ENCODE results near the gene HMOX2.

The HMOX2 gene

DNA sequence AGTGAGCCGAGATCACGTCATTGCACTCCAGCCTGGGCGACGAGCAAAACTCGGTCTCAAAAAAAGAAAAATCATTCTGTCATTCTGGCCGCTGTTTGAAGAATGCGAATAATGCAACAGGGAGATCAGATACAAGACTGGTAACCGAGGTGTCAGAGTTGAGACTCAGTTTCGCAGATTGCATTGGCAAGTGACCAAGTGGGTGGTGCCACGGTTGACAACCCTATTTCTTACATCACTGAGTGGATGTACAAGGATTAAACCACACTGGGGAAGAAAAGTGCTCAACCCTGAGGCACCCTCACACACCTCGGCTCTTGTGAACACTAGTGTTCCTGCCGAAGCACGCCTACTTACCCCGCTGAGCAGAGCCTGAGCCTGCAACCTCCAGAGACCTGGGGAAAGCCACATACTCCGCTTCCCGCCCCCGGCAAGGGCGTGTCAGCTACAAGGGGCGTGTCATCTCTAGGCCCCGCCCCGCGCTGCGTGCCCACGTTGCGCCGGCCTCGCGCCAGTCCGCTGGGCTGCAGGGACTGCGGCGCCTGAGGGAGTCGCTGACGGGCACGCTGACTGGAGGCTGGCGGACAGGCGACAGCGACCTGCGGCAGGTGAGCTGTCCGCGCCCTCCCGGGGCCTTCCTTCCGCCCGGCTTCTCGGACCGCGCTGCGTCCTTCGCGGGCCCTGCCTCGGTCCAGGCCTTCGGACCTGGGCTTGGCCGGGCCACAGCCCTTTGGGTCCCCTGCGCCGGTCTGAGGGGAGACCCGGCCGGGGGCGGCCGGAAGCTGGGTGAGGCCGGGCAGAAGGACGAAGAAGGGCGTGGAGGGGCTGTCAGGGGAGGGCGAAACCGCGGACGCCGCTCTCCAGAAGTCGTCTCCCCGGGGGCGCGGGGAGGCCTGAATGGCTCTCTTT lies at the start of gene HMOX2:
Gene HMOX2 (plus strand): TSS at position 519 of the 909 bp plus-strand sequence. CDS start 29,127 bp downstream, outside the sequence.
- no peak for FAIRE-seq

- no peak for FAIRE-seq
These were observed 49.4 kb upstream of the HMOX2 start for GRCh38 chr16:4426722-4427372.

DNA sequence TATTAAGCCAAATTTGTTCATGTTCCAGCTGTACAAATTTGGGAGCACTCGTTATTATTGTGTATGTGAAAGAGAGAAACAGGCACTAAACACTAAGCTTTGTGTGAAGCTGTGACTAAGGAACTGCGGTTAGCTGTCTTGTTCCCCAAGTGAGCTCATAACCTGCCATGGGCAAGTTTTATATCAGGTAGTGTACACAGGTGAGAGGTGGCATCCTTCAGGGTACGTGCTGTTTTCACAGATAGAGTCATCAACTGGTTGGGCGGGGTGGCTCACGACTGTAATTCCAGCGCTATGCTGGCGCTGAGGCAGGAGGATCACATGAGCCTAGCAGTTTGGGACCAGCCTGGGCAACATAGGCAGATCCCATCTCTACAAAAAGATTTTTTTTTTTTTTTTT lies 47.7 kb upstream of the HMOX2 start:
- no peak for FAIRE-seq

GRCh38 chr16:4431023-4431422 lies 45.2 kb upstream of the HMOX2 start:
- no peak for FAIRE-seq

DNA sequence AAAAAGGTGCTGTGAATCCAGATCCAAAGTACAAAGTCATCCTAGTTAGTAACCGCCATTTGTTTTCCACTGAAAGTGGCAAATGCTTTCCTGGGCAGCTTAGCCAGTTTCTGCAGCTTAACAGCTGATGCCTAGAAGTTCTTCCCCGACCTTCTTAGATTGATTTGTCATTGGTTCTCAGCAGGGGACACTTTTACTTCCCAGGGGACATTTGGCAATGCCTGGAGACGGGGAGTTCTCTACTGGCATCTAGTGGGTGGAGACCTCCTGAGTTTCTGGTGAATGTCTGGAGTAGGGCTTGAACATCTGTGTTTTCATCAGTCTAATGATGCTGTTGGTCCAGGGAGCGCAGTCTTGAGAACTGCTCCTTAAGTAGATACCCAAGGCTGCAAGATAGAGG lies 43.0 kb upstream of the HMOX2 start:
- no peak for FAIRE-seq

GRCh38 chr16:4433914-4434787 lies 42.0 kb upstream of the HMOX2 start:
- no peak for FAIRE-seq

DNA sequence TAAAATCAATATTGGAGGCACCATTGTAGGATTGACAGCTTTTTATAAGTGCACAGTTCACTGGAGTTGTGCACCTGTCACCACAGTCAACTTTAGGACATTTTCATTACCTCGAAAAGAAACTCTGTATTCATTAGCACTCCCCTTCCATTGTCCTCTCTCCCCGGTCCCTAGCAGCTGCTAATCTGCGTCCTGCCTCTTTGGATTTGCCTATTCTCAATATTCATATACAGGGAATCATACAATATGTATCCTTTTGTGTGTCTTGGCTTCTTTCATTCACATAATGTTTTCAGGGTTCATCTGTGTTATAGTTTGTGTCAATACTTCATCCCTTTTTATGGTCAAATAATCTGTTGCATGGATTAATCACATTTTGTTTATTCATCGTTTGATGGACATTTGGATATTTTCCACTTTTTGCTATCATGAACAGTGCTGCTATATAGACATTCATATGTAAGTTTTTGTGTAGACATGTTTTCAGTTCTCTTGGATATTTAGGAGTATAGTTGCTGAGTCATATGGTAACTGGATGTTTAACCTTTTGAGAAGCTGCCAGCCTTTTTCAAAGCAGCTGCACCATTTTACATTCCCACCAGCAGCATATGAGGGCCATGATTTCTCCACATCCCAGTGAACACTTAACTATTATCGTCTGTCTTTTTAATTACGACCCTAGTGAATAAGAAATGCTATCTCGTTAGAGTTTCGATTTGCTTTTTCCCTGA lies 40.7 kb upstream of the HMOX2 start:
- no peak for FAIRE-seq

DNA sequence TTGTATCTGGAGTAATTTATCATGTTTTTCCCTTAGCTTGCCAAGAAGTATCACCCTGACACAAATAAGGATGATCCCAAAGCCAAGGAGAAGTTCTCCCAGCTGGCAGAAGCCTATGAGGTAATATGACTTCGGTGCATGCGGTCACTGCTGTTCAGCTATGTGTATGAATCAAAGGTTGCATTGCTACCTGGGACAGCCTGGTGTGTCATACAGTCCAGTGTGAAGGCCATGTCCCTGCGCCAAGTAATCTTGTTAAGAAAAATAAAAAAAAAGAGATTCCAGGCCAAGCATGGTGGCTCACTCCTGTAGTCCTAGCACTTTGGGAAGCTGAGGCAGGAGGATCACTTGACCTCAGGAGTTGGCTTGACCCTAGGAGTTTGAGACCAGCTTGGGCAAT lies 38.8 kb upstream of the HMOX2 start:
- no peak for FAIRE-seq

GRCh38 chr16:4442371-4442770 lies 33.8 kb upstream of the HMOX2 start:
- no peak for FAIRE-seq

GRCh38 chr16:4443271-4443670 lies 32.9 kb upstream of the HMOX2 start:
- FAIRE-seq, result no peak

- FAIRE-seq, result no peak
These were observed 32.2 kb upstream of the HMOX2 start for GRCh38 chr16:4443986-4444385.

DNA sequence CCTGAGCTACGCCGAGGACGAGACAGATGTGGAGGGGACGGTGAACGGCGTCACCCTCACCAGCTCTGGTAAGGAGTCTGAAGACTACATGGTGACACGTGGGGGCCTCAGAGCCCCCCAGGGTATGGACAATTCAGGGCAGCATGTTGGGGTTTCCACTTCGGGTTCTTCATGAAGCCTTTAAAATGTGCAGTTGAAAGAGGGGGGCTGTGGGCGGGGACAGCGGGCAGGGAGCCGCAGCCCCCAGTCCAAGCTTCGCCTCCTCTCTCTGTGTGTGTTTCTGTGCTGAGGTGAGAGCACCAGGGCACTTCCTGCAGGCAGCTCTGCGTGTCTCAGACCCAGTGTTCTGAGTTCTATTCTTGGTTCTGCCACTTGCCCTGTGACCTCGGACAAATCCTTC lies 25.8 kb upstream of the HMOX2 start:
- FAIRE-seq, result no peak

- FAIRE-seq, result no peak
These were observed 25.2 kb upstream of the HMOX2 start for GRCh38 chr16:4450931-4451519.

DNA sequence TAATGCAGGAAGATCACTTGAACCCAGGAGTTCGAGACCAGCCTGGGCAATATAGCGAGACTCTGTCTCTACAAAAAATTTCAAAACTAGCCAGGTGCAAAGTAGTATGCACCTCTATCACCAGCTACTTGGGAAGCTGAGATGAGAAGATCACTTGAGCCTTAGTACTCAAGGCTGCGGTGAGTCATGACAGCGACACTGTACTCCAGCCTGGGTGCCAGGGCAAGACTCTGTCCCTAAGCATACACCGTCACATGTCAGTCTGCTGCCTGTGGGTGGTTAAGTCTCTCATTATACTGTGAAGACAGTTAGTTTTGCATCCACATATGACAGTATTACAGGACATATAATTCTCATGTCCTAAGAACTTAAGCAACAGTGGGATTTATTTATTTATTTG lies 23.5 kb upstream of the HMOX2 start:
- no peak for FAIRE-seq

DNA sequence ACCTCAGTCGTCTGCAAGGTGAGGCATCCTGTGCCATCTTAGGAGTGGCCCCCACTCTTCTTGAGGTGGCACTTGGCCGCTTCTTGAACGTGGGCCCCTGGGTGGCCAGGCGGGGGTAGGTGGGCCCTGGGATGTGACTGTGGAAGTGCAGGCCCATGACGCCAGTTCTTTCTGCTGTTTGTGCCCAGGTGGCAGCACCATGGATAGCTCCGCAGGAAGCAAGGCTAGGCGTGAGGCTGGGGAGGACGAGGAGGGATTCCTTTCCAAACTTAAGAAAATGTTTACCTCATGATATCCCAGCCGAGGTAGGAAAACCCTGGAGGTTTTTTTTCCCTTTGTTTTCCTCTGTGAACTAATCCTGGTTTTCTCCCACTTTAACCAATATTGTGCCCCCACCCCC lies 21.6 kb upstream of the HMOX2 start:
- FAIRE-seq, result no peak

DNA sequence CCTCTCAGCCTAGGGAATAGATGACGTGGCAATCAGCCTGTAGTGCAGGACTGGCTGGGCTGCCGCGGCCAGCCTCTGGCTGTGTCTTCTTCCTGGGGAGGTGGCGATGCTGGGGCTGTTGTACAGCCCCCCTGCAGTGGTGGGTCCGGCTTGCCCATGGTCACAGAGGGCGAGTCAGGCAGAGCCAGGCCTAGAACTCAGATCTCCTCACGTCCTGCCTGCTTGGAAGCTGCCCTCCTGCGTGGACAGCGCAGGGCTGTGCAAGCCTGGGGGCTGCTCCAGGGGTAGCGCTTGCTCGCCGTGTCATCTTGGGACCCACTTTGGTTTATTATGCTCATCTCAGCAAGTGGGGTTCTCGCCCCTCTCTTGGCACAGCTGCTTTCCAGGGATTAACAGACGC lies 21.1 kb upstream of the HMOX2 start:
- FAIRE-seq, result no peak

DNA sequence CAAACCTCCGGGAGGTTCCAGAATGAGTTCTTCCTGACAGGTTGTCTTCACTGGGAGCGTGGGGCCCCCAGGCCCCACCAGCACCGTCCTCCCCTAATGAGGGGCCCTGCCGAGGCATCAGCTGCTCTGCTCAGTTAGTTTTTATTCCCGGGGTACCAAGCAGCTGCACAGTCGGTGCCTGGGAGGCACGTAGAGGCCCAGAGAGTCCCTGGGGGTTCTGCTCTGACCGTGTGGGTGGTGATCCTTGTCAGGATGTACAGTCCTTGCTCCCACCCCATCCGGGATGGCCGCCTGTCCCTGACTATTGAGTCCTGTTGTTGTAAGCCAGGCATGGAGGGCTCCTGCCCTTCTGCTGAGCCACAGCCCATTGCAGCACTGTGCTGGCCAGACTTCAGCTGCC lies 20.2 kb upstream of the HMOX2 start:
- FAIRE-seq, result no peak

GRCh38 chr16:4460936-4461249 lies 15.3 kb upstream of the HMOX2 start:
- no peak for FAIRE-seq

DNA sequence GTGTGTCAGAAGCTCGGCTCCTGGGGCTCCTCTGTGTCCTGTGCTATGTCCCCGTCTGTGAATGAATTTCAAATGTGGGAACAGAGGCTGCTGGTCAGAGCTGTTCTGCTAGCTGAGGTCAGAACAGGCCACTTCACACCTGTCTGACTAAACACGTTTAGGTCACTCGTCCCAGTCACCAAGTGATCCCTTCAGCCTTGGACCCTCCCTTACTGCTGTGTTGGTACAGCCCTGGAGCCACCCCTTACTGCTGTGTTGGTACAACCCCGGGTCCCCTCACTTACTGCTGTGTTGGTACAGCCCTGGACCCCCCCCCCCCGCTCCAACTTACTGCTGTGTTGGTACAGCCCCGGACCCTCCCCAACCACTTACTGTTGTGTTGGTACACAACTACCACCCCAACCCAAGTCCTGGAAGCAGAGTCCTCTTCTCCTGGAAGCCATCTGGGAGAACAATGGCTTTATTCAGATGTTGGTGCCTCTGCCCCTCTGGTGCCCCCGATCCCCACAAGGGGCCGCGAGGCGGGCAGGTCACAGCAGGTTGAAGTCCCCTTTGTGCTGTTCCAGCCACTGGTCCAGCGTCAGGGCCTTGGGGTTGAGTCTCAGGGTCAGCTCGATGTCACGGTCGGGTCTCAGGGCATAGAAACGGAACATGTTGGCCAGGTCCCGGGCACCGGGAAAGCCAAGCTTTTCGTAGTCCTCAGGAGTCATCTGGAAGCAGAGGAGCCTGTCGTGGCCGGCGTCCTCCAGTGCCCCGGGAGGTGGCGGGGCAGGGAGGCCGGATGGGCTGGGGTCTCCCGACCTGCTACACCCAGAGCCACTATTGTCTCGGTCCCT lies 14.7 kb upstream of the HMOX2 start:
- no peak for FAIRE-seq

GRCh38 chr16:4463522-4464163 lies 12.6 kb upstream of the HMOX2 start:
- FAIRE-seq, result no peak
